H9 (cell line): Measurements from ENCODE around the gene KCNAB2. TPM values are rescaled to one million over a fixed set of nuclear protein-coding genes. Genes with fewer than 3 reads are reported as not detected.

Experiments used
- DNase-seq: peaks from one replicate; pipeline ENCODE4 v3.0.0-alpha.2; 2017
- H2AFZ ChIP-seq: one replicate; pipeline ENCODE4 v1.6.1; 2013; ENCODE audit warnings: mild to moderate bottlenecking, low read length, control low read depth, moderate library complexity
- H2AK5ac ChIP-seq: 2 replicates; pipeline ENCODE4 v1.6.1; 2013; ENCODE audit warnings: low read length, control low read depth, mixed read lengths; ENCODE audit not compliant: insufficient read length
- H2BK120ac ChIP-seq: one replicate; pipeline ENCODE4 v1.6.1; 2013; ENCODE audit warnings: low read depth, mild to moderate bottlenecking, low read length, control low read depth, inconsistent platforms; ENCODE audit not compliant: poor library complexity, severe bottlenecking
- H2BK12ac ChIP-seq: 2 replicates; pipeline ENCODE4 v1.6.1; 2013; ENCODE audit warnings: low read length, control low read depth, mixed read lengths, low read depth; ENCODE audit not compliant: insufficient read length
- H2BK15ac ChIP-seq: 2 replicates; pipeline ENCODE4 v1.6.1; 2013; ENCODE audit warnings: low read depth, low read length, control low read depth
- H2BK20ac ChIP-seq: one replicate; pipeline ENCODE4 v1.6.1; 2013; ENCODE audit warnings: low read depth, mild to moderate bottlenecking, low read length, control low read depth, inconsistent platforms; ENCODE audit not compliant: poor library complexity, severe bottlenecking
- H2BK5ac ChIP-seq: 2 replicates; pipeline ENCODE4 v1.6.1; 2013; ENCODE audit warnings: low read length, control low read depth, mixed read lengths; ENCODE audit not compliant: insufficient read length
- H3K14ac ChIP-seq: 2 replicates; pipeline ENCODE4 v1.6.1; 2013; ENCODE audit warnings: low read length, control low read depth; ENCODE audit not compliant: insufficient read depth
- H3K18ac ChIP-seq: 2 replicates; pipeline ENCODE4 v1.6.1; 2013; ENCODE audit warnings: low read depth, mild to moderate bottlenecking, mixed read lengths, low read length, control low read depth; ENCODE audit not compliant: insufficient read length
- H3K23ac ChIP-seq: 2 replicates; pipeline ENCODE4 v1.6.1; 2013; ENCODE audit warnings: low read length, control low read depth, mixed read lengths, low read depth; ENCODE audit not compliant: insufficient read length
- H3K23me2 ChIP-seq: 2 replicates; pipeline ENCODE4 v1.6.1; 2013; ENCODE audit warnings: low read depth, mild to moderate bottlenecking, mixed read lengths, low read length, control low read depth; ENCODE audit not compliant: insufficient read length, poor library complexity, severe bottlenecking
- H3K27ac ChIP-seq: 2 replicates; pipeline ENCODE4 v1.5.1; 2013; ENCODE audit warnings: low read length, control low read depth, mixed read lengths, low read depth; ENCODE audit not compliant: insufficient read length
- H3K27me3 ChIP-seq: 2 replicates; pipeline ENCODE4 v1.6.1; 2013; ENCODE audit warnings: low read length, control low read depth, inconsistent platforms; ENCODE audit not compliant: insufficient read depth
- H3K4ac ChIP-seq: 2 replicates; pipeline ENCODE4 v1.6.1; 2013; ENCODE audit warnings: low read depth, mild to moderate bottlenecking, control low read depth, inconsistent platforms, low read length, moderate library complexity
- H3K4me1 ChIP-seq: 2 replicates; pipeline ENCODE4 v1.6.1; 2013; ENCODE audit warnings: low read length, control low read depth, inconsistent platforms; ENCODE audit not compliant: insufficient read depth
- H3K4me2 ChIP-seq: 2 replicates; pipeline ENCODE4 v1.6.1; 2013; ENCODE audit warnings: low read length, control low read depth, mixed read lengths; ENCODE audit not compliant: insufficient read length, insufficient read depth
- H3K56ac ChIP-seq: 2 replicates; pipeline ENCODE4 v1.6.1; 2013; ENCODE audit warnings: low read depth, mild to moderate bottlenecking, mixed read lengths, low read length, control low read depth; ENCODE audit not compliant: insufficient read length
- H3K79me1 ChIP-seq: 2 replicates; pipeline ENCODE4 v1.6.1; 2013; ENCODE audit warnings: low read depth, mild to moderate bottlenecking, moderate library complexity, low read length, control low read depth, inconsistent platforms; ENCODE audit not compliant: insufficient read depth, poor library complexity, severe bottlenecking
- H3K79me2 ChIP-seq: 2 replicates; pipeline ENCODE4 v1.6.1; 2013; ENCODE audit warnings: low read length, control low read depth, inconsistent platforms; ENCODE audit not compliant: insufficient read depth
- H3K9ac ChIP-seq: 2 replicates; pipeline ENCODE4 v1.6.1; 2013; ENCODE audit warnings: low read length, control low read depth, mixed read lengths; ENCODE audit not compliant: insufficient read length; ENCODE audit errors: extremely low read depth
- H3K9me3 ChIP-seq: one replicate; pipeline ENCODE4 v1.6.1; 2013; ENCODE audit warnings: low read depth, low read length, inconsistent platforms; ENCODE audit not compliant: control insufficient read depth
- H3T11ph ChIP-seq: one replicate; pipeline ENCODE4 v1.6.1; 2013; ENCODE audit warnings: mild to moderate bottlenecking, low read length, control low read depth, inconsistent platforms
- H4K20me1 ChIP-seq: one replicate; pipeline ENCODE4 v1.6.1; 2013; ENCODE audit not compliant: control insufficient read depth, insufficient read length, insufficient read depth
- H4K5ac ChIP-seq: 2 replicates; pipeline ENCODE4 v1.6.1; 2013; ENCODE audit warnings: low read depth, mild to moderate bottlenecking, mixed read lengths, low read length, control low read depth; ENCODE audit not compliant: insufficient read length
- H4K8ac ChIP-seq: replicated peaks from 2 replicates; pipeline ENCODE4 v1.6.1; 2013; ENCODE audit warnings: low read length, control low read depth, mixed read lengths, low read depth; ENCODE audit not compliant: insufficient read length
- H4K91ac ChIP-seq: 2 replicates; pipeline ENCODE4 v1.6.1; 2013; ENCODE audit warnings: low read depth, mild to moderate bottlenecking, moderate library complexity, mixed read lengths, low read length, control low read depth; ENCODE audit not compliant: insufficient read length
- H3K27ac Mint-ChIP-seq, 3 experiments: 2 replicates in 2 of 3; 3 replicates in 1 of 3; pipeline ENCODE4 v1.8.0; 2020 to 2021; ENCODE audit warnings: mixed read lengths in 3 of 3, mild to moderate bottlenecking in 1 of 3, moderate library complexity in 1 of 3
- H3K27me3 Mint-ChIP-seq: 2 replicates; pipeline ENCODE4 v1.8.0; 2021; ENCODE audit warnings: low read depth, mild to moderate bottlenecking, moderate library complexity, mixed read lengths
- H3K36me3 Mint-ChIP-seq, 3 experiments: 2 replicates in 2 of 3; 3 replicates in 1 of 3; pipeline ENCODE4 v1.8.0; 2020 to 2021; ENCODE audit warnings: low read depth in 3 of 3, mixed read lengths in 3 of 3; ENCODE audit not compliant: insufficient read depth in 1 of 3
- H3K4me1 Mint-ChIP-seq, 2 experiments: 2 replicates each; pipeline ENCODE4 v1.8.0; 2020; ENCODE audit warnings: mixed read lengths in 2 of 2
- H3K4me3 Mint-ChIP-seq, 2 experiments: 2 replicates in 1 of 2; 3 replicates in 1 of 2; pipeline ENCODE4 v1.8.0; 2020 to 2021; ENCODE audit warnings: mild to moderate bottlenecking in 2 of 2, mixed read lengths in 2 of 2, moderate library complexity in 1 of 2
- H3K9me3 Mint-ChIP-seq, 2 experiments: 2 replicates in 1 of 2; 3 replicates in 1 of 2; pipeline ENCODE4 v1.8.0; 2020; ENCODE audit warnings: mild to moderate bottlenecking in 2 of 2, mixed read lengths in 2 of 2, moderate library complexity in 1 of 2
- CTCF ChIP-seq: fragments of 200-600 bp; sonication (generic); conservative IDR thresholded peaks from 3 replicates; pipeline ENCODE4 v1.8.0; 2021; ENCODE audit warnings: antibody characterized with exemption, mild to moderate bottlenecking
- WGBS: extraction: QIAGEN DNeasy Blood & Tissue Kit; methylation state at CpG from one replicate; pipeline ENCODE4 v1.1.7; 2013; ENCODE audit warnings: missing lambda C conversion rate, low lambda C conversion rate, mixed read lengths; ENCODE audit not compliant: insufficient read length; ENCODE audit errors: extremely low coverage; 5-methylcytosine and 5-hydroxymethylcytosine counted together
- total RNA-seq: library from RNA; stranded (reverse); gene quantifications from 2 replicates; pipeline ENCODE4 v1.2.1, GENCODE V29; 2021

The KCNAB2 gene
- total RNA-seq, 1 experiment from 2014 or later = 8.3 TPM

GRCh38 chr1:6068073-6068472, 22.4 kb downstream of the KCNAB2 start:
- no peaks in the 10 kb centered on the region for H3K27me3 ChIP-seq
- no peak overlapping the region for H2BK20ac ChIP-seq
- H2BK15ac ChIP-seq = no peak overlapping the region
- H3K27ac Mint-ChIP-seq = no peak overlapping the region
- H2BK120ac ChIP-seq = no peak overlapping the region
- peaks cover 2% of the 10 kb centered on the region; the same call in 1 of the 2 replicates for H3K27me3 Mint-ChIP-seq
- no peak overlapping the region for H3K56ac ChIP-seq
- no peak overlapping the region for H4K5ac ChIP-seq
- H4K91ac ChIP-seq = no peak overlapping the region
- no peak overlapping the region for H3K4me3 Mint-ChIP-seq
- no peak for DNase-seq
- no peak overlapping the region for H3K23ac ChIP-seq
- no peak overlapping the region for H2AK5ac ChIP-seq
- no peaks in the 10 kb centered on the region for H3K79me2 ChIP-seq
- H3K79me1 ChIP-seq = no peaks in the 10 kb centered on the region
- H3K9ac ChIP-seq = no peak overlapping the region
- no peaks in the 10 kb centered on the region for H3K9me3 ChIP-seq
- H4K8ac ChIP-seq = no peak overlapping the region
- peaks cover 0 to 2% of the 10 kb centered on the region in 2 experiments; a peak in 1 of 4 replicates for H3K4me1 Mint-ChIP-seq
- H3K14ac ChIP-seq = no peak overlapping the region
- TF ChIP-seq CTCF = no peak
- no CpG with 5 or more reads among the region's 5 CpGs for WGBS
- no peaks in the 10 kb centered on the region for H4K20me1 ChIP-seq
- no peak overlapping the region for H3K4ac ChIP-seq
- H3K4me1 ChIP-seq = no peaks in the 10 kb centered on the region
- H3K36me3 Mint-ChIP-seq = no peaks in the 10 kb centered on the region
- no peak overlapping the region for H2BK5ac ChIP-seq
- no peak overlapping the region for H2AFZ ChIP-seq
- H3T11ph ChIP-seq = no peak overlapping the region
- no peak overlapping the region for H3K4me2 ChIP-seq
- H2BK12ac ChIP-seq = no peak overlapping the region
- no peaks in the 10 kb centered on the region for H3K23me2 ChIP-seq
- no peak overlapping the region for H3K27ac ChIP-seq
- no peak overlapping the region for H3K18ac ChIP-seq
- H3K9me3 Mint-ChIP-seq = no peaks in the 10 kb centered on the region
